Hepatocyte (in vitro differentiated cells): ENCODE data around the gene CLTCL1.

Source experiments
- EZH2 ChIP-seq: fragments of 200-600 bp; sonication (generic); IDR thresholded peaks from 2 replicates; pipeline ENCODE4 v1.6.1; 2016; ENCODE audit warnings: antibody characterized with exemption, mild to moderate bottlenecking, borderline replicate concordance
- TF ChIP-seq, protein P1 (sequence below): fragments of 200-600 bp; sonication (generic); IDR thresholded peaks from 2 replicates; pipeline ENCODE4 v1.5.1; 2016; ENCODE audit warnings: antibody characterized with exemption, mild to moderate bottlenecking; ENCODE audit not compliant: poor library complexity

DNA sequence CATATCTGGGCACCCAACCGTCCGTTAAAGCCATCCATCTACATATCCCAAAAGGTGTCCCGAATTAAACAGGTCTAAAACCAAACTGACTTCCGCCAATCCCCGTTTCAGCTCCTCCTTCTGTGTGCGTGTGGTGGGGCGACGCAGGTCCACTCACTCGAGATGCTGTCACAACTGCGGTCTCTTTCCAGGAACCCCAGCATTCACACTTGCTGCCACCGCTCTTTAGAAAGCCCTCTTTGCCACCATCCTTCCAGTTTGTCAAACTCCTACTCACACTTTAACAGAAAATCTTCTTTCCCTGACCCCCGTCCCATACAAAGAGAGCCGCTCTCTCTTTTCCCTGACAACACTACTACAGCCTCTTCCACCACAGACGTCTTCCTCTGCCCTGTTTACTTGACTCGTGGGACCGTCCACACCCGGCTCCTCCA lies 147.5 kb downstream of the CLTCL1 start:
- TF ChIP-seq, protein P1, sequence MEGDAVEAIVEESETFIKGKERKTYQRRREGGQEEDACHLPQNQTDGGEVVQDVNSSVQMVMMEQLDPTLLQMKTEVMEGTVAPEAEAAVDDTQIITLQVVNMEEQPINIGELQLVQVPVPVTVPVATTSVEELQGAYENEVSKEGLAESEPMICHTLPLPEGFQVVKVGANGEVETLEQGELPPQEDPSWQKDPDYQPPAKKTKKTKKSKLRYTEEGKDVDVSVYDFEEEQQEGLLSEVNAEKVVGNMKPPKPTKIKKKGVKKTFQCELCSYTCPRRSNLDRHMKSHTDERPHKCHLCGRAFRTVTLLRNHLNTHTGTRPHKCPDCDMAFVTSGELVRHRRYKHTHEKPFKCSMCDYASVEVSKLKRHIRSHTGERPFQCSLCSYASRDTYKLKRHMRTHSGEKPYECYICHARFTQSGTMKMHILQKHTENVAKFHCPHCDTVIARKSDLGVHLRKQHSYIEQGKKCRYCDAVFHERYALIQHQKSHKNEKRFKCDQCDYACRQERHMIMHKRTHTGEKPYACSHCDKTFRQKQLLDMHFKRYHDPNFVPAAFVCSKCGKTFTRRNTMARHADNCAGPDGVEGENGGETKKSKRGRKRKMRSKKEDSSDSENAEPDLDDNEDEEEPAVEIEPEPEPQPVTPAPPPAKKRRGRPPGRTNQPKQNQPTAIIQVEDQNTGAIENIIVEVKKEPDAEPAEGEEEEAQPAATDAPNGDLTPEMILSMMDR, result no peak
- TF ChIP-seq EZH2, result no peak
